Transverse colon (tissue), 4 donors: ENCODE data around the gene TBX2.

ENCODE experiments used
- EP300 ChIP-seq: sonication (generic); formaldehyde crosslinking; IDR thresholded peaks from one replicate; pipeline ENCODE4 v1.6.1; 2017; ENCODE audit warnings: antibody characterized with exemption, low read depth
- POLR2A ChIP-seq: fragments of 450-650 bp; IDR thresholded peaks from one replicate; pipeline ENCODE4 v1.6.1; 2016; ENCODE audit warnings: antibody characterized with exemption, mild to moderate bottlenecking, moderate library complexity
- POLR2AphosphoS5 ChIP-seq, 3 donors: sonication (generic); formaldehyde crosslinking; IDR thresholded peaks; one replicate each; pipeline ENCODE4 v1.6.1; 2016; ENCODE audit warnings: antibody characterized with exemption in 3 of 3
- TF ChIP-seq, protein P1 (sequence below), 5 experiments: fragments of 200-600 bp in 3 of 5; fragments of 450-650 bp in 2 of 5; sonication (generic) in 3 of 5; IDR thresholded peaks; 1 replicate in 2 of 5; 2 replicates in 3 of 5; pipeline ENCODE4 v1.5.1; 2016 to 2017; ENCODE audit warnings: antibody characterized with exemption in 5 of 5, inconsistent platforms in 3 of 5, mild to moderate bottlenecking in 2 of 5, moderate library complexity in 1 of 5

DNA sequence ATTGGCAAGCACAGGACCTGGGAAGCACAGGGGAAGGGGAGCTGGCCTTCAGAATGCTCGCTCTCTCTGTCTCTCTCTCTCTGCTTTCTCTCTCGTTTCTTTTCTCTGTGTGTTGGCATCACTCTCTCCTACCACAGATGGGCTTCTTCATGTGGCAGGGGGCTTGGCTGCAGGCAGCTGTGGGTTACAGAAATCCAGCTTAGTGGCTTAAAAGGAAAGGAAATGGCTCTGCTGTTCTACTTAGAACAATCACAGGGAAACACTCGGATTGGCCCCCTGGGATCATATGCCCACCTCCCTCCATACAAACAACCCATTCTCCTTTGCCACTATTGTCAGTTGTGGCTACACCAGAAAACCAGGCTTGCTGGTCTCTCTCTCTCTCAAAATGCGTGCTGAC, 20.4 kb downstream of the TBX2 start:
- no peak for TF ChIP-seq EP300
- TF ChIP-seq, protein P1, sequence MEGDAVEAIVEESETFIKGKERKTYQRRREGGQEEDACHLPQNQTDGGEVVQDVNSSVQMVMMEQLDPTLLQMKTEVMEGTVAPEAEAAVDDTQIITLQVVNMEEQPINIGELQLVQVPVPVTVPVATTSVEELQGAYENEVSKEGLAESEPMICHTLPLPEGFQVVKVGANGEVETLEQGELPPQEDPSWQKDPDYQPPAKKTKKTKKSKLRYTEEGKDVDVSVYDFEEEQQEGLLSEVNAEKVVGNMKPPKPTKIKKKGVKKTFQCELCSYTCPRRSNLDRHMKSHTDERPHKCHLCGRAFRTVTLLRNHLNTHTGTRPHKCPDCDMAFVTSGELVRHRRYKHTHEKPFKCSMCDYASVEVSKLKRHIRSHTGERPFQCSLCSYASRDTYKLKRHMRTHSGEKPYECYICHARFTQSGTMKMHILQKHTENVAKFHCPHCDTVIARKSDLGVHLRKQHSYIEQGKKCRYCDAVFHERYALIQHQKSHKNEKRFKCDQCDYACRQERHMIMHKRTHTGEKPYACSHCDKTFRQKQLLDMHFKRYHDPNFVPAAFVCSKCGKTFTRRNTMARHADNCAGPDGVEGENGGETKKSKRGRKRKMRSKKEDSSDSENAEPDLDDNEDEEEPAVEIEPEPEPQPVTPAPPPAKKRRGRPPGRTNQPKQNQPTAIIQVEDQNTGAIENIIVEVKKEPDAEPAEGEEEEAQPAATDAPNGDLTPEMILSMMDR (IDR thresholded peaks at IDR 0.05), result no peak
- TF ChIP-seq POLR2AphosphoS5 (IDR thresholded peaks at IDR 0.05), result no peak
- TF ChIP-seq POLR2A, result no peak
